Sigmoid colon (tissue), 4 donors: ENCODE data around the gene NAP1L4.

ENCODE experiments used
- EP300 ChIP-seq, 4 donors: sonication (generic); formaldehyde crosslinking; IDR thresholded peaks; one replicate each; pipeline ENCODE4 v1.6.1; 2017; ENCODE audit warnings: antibody characterized with exemption in 4 of 4
- POLR2A ChIP-seq, 2 donors: fragments of 450-650 bp; IDR thresholded peaks; one replicate each; pipeline ENCODE4 v1.6.1; 2016; ENCODE audit warnings: antibody characterized with exemption in 2 of 2, mild to moderate bottlenecking in 2 of 2, moderate library complexity in 2 of 2
- TF ChIP-seq, protein P1 (sequence below), 4 experiments: fragments of 450-650 bp in 3 of 4; fragments of 200-600 bp in 1 of 4; IDR thresholded peaks; one replicate each; pipeline ENCODE4 v1.5.1; 2016 to 2019; ENCODE audit warnings: antibody characterized with exemption in 4 of 4, mild to moderate bottlenecking in 3 of 4, moderate library complexity in 2 of 4

DNA sequence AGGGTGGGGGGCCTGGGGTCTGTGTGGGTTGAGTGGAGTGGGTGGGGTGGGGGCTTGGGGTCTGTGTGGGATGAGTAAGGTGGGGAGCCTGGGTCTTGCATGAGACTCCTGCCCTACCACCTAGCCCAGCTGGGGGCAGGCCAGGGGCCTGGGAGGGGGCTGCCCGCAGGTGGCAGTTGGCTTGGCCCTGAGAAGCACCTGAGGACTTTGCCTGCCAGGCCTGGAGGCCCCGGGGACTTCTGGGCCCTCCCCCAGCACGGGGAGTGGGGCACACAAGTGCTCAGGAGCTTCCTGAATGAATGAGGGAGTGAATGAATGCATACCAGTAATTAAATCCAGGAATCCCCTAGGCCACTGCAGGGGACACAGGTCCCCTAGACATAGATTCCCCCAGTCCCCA, 69.5 kb downstream of the NAP1L4 start:
- TF ChIP-seq, protein P1, sequence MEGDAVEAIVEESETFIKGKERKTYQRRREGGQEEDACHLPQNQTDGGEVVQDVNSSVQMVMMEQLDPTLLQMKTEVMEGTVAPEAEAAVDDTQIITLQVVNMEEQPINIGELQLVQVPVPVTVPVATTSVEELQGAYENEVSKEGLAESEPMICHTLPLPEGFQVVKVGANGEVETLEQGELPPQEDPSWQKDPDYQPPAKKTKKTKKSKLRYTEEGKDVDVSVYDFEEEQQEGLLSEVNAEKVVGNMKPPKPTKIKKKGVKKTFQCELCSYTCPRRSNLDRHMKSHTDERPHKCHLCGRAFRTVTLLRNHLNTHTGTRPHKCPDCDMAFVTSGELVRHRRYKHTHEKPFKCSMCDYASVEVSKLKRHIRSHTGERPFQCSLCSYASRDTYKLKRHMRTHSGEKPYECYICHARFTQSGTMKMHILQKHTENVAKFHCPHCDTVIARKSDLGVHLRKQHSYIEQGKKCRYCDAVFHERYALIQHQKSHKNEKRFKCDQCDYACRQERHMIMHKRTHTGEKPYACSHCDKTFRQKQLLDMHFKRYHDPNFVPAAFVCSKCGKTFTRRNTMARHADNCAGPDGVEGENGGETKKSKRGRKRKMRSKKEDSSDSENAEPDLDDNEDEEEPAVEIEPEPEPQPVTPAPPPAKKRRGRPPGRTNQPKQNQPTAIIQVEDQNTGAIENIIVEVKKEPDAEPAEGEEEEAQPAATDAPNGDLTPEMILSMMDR (IDR thresholded peaks at IDR 0.05): no peak
- TF ChIP-seq POLR2A (IDR thresholded peaks at IDR 0.05) (no peak), EP300 (IDR thresholded peaks at IDR 0.05) (no peak)
